Posterior vena cava (tissue), 2 donors: ENCODE results near the gene SLC27A4. TPM values are rescaled to one million over a fixed set of nuclear protein-coding genes. Genes with fewer than 3 reads are reported as not detected.
"Not testable (repeated sequence)": the region's sequence is repeated elsewhere in the genome, so short reads cannot be mapped to it uniquely, and the experiment has no call there.

ENCODE experiments used
- DNase-seq: peaks from one replicate; pipeline ENCODE4 v3.0.0-alpha.2; 2020; ENCODE audit warnings: low spot score
- intact Hi-C, 2 donors: fragments of 100-400 bp; cut with DNase I; formaldehyde crosslinking; loops; one replicate each; pipeline versions ENCODE4 v1.14.1 to v1.14.2; 2022 to 2023
- total RNA-seq, 2 donors: library from RNA; stranded (reverse); fragmentation: NEBNext Ultra II Directional; extraction: Animal tissue kit (Norgen Biotek cat#: 25700); gene quantifications; one replicate each; pipeline ENCODE4 v1.2.1, GENCODE V29; 2021
- donor health status: DM: yes; HTN: yes; CAD: no.
- donor health status: DM: yes; HTN: yes; CAD: no.

Gene SLC27A4
- total RNA-seq, 2 donors from 2014 or later = 15.9 to 22.3 TPM

DNA sequence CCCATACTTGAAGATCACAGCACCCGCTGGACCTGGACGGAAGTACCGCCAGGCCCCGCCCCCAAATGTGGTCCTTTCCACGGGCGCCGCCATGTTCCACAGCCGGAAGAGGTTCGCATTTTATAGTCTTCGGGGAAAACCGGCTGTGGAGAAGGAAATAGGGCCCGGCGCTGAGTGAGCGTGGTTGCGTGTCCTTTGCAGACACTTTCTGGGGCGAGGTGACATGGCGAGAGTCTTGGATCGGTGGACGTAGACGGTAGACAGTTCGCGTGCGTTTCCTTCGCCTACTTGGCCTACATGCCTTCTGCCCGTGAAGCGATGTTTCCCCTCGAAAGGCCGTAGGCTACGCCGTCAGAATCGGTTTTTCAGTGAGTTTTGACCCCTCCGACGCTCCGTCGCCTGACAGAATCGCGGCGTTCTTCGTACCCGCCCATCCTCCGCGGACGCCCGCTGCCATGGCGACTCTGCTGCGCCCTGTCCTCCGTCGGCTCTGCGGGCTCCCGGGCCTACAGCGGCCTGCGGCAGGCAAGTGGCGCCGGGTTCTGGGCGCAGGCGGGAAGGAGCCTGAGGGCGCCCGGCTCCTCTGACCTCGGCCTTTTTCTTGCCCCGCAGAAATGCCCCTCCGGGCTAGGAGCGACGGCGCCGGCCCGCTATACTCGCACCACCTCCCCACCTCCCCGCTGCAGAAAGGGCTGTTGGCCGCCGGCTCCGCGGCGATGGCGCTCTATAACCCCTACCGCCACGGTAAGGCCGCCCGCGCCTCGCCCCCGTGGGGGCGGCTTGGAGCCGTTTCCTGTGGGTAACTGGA lies 17.7 kb upstream of the SLC27A4 start, which contains the start of the genes COQ4 and TRUB2:
Gene COQ4 (plus strand): TSS at position 436 of the 808 bp plus-strand sequence. CDS start 20 bp downstream, at position 456.
Gene TRUB2 (minus strand): TSS at position 44 of the 808 bp plus-strand sequence. CDS start 39 bp downstream, at position 5.
- intact Hi-C loops = no loop called here
- DNase-seq = peak; percentile 97

DNA sequence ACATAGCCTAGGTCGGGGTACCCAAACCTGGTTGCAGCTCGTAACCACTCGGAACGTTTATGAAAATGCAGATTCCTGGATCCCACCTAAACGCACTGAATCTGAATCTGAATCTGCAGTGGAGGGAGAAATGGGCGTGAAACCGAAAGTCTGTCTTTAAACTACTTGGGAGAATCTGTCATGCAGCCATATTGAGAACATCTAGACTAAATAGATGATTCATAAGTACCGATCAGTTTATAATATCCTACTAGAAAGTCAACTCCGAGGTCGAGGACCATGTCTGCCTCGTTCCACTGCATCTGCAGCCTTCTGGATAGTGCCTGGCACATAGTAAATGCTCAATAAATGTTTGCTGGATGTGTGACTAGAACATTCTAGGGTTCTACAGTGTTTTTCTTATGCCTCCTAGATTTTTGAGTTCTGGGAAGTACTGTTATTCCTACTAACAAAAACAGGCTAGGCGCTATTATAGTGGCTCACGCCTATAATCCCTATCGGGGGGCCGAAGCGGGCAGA lies 17.1 kb upstream of the SLC27A4 start:
- intact Hi-C loops = no loop called here
- DNase-seq = no peak

DNA sequence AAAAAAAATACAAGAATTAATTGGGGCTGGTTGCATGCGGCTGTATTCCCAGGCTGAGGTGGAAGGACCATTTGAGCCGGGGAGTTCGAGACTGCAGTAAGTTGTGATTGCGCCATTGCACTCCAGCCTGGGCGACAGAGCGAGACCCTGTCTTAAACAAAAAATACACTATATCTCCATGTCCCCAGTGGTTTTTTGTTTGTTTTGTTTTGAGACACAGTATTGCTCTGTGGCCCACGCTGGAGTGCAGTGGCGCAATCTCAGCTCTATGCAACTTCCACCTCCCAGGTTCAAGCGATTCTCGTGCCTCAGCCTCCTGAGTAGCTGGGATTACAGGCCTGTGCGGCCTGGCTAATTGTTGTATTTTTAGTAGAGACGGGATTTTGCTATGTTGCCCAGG lies 16.5 kb upstream of the SLC27A4 start:
- intact Hi-C loops = no loop called here

DNA sequence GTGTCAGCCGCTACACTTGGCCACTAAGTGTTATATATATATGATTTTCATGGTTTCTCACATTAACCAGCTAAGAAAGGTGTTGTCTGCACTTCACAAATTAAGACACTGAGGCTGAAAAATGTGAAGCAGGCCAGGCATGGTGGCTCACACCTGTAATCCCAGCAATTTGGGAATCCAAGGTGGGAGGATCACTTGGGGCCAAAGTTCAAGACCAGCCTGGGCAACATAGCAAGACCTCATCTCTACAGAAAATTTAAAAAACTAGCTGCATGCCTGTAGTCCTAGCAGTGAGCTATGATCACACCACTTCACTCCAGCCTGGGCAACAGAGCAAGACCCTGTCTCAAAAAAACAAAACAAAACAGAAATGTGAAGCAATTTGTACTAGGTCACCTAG lies 15.9 kb upstream of the SLC27A4 start:
- intact Hi-C loops = no loop called here
- no peak for DNase-seq

More for the DNA sequence above, 16.5 kb upstream of the SLC27A4 start:
- DNase-seq = no peak

DNA sequence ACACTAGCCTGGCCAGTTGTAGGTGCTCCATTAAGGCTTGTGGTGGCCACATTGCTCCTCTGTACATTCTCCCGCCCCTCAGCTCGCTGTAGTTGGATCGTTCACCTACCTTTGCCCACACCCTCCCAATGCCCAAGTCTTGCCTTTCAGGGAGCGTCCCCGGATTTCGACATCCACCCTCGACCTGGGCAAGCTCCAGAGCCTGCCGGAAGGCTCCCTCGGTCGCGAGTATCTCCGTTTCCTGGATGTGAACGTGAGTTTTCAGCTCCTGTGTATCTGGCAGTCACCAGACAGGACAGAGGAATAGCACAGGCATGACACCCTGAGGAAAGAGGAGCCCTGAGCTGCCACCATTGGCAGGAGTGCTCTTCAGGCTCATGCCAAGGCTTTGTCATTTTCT lies 14.7 kb upstream of the SLC27A4 start:
- intact Hi-C loops = no loop called here
- no peak for DNase-seq

DNA sequence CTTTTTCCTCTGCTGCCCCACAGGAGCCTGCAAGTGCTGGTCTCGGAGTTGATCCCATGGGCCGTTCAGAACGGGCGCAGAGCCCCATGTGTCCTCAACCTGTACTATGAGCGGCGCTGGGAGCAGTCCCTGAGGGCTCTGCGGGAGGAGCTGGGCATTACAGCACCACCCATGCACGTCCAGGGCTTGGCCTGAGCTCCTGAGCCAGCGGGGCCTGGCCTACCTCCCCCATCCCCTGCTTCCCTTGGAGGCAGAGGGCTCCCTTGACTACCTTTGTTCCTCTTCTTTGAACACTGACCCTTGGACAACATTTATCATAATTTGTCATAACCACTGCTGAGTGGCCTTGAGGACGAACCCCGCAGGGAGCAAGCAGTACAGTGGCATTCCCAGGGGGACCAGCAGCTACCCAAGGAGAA lies 6.9 kb upstream of the SLC27A4 start:
- intact Hi-C loops = no loop called here
- no peak for DNase-seq

DNA sequence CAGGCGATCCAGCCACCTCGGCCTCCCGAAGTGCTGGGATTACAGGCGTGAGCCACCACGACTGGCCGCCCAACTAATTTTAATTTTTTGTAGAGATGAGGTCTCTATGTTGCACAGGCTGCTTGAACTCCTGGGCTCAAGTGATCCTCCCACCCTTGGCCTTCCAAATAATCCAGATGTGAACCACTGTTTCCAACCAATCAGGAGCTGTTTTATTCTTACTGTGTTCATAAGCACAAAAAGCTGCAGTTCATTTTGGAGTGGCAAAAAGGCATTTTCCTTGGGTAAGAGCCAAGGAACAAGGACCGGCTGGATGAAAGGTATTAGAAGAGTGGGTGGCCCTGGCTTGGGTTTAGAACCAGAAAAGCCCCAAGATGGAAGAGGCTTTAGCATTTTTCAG lies 5.2 kb upstream of the SLC27A4 start:
- intact Hi-C loops = no loop called here
- DNase-seq = no peak

DNA sequence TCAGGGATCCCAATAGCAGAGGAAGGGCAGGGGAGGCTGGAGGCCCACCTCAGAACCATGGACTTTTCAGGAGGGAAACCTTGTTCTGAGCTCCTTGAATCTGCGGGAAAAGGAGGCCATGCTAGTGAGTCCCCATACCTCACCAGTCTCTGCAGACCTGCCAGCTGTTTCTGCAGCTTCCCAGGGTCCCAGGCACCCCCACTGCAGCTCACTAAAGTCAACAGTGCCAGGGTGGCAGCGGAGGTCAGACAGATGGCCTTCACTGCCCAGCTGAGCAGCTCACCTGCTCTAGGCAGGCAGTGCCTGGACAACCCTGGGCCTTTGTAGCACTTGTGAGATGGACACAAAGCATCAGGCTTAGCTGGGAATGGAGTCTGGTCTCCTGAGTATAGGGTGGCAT lies 4.4 kb upstream of the SLC27A4 start:
- intact Hi-C loops = no loop called here

DNA sequence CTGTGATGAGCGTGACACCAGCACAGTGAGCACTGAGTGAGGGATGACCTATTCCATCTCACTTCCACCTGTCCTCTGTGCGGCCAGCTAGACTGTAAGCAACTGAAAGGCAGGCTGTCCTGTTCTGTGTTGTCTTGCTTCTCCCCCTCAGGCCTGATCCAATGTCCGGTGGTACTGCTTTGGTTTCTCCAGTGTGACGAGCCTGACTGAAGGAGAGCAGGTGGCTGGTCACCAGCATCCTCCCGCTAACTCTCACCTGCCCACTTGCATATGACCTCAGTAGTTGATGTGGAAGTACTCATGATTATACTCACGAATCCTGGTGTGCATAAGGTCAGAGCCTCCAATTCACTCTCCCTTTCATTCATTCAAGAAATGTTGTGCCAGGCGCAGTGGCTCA lies 2.4 kb upstream of the SLC27A4 start:
- intact Hi-C loops = loop anchor here in 1 of 2 donors (1.0 kb wide), 1 partner anchor 31 kb away; no protein-coding TSS in a partner anchor
- no peak for DNase-seq

More for the DNA sequence above, 4.4 kb upstream of the SLC27A4 start:
- no peak for DNase-seq

DNA sequence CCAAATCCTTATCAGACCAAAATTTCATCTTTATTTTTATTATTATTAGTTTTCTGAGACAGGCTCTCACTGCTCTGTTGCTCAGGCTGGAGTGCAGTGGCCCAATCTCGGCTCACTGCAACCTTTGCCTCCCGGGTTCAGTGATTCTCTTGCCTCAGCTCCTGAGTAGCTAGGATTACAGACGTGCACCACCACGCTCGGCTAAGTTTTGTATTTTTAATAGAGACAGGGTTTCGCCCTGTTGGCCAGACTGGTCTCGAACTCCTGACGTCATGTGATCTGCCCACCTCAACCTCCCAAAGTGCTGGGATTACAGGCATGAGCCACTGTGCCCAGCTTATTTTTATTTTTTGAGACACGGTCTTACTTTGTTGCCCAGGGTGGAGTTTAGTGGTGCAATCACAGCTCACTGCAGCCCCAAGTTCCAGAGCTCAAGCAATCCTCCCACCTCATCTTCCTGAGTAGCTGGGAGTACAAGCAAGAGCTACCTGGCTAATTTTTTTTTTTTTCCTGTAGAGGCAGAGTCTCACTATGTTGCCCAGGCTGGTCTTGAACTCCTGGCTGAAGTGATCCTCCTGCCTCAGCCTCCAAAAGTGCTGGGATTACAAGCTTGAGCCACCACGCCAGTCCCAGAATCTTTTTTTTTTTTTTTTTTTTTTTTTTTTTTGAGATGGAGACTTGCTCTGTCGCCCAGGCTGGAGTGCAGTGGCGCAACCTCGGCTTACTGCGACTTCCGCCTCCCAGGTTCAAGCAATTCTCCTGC lies 1.3 kb upstream of the SLC27A4 start:
- not testable (repeated sequence) for DNase-seq
- intact Hi-C loops = loop anchor here in 1 of 2 donors (1.0 kb wide), 1 partner anchor 30 kb away; no protein-coding TSS in a partner anchor

DNA sequence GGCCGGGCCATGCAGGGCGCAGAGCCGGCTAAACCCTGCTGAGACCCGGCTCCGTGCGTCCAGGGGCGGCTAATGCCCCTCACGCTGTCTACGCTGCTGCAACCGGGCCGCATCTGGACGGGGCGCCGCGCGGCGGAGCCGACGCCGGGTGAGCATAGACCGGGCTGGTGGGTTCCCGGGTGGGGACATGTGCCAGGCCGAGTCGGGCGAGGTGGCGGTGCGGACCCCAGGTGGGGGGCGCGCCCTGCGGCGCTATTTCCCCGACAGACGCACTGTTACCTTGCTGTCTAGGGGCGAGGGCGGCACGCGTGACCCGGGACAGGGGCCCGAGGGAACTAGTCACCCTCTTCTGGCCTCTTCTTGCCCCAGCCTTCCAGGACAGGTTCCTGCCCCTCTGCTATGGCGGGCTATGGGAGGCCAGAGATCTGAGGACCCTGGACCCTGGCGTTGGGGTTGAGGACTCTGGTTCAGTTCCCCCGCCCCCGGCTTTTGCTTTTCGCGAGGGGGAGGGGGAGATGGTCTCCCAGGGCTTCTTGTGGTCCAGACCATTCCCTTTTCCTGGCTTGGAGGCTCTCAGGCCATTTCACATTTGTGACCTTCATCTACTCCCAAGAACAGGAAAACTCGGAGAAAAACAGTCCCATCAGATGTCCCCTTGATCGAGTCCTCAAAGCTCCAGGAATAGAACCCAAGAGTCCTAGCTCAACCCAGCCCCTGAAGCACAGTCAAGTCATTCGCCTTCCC lies 536 bp downstream of the SLC27A4 start:
- DNase-seq = peak; percentile 86
- intact Hi-C loops = no loop called here

DNA sequence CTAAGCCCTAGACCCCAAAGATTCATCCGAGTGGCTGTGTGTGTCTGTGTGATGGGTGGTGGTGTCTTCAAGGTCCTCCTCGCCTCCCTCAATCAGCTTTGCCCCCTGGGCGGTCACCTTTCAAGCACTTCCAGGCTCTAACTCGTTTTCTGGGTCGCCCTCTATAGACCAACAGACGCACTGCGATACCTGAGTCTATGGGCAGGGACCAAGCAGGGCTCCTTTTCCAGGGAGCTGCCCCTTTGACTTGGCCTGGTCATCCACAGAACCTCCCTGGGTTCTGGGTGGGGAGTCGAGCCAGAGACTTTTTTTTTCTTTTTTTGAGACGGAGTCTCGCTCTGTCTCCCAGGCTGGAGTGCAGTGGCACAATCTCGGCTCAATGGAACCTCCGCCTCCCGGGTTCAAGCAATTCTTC lies 1.1 kb downstream of the SLC27A4 start:
- intact Hi-C loops = no loop called here
- DNase-seq = no peak

DNA sequence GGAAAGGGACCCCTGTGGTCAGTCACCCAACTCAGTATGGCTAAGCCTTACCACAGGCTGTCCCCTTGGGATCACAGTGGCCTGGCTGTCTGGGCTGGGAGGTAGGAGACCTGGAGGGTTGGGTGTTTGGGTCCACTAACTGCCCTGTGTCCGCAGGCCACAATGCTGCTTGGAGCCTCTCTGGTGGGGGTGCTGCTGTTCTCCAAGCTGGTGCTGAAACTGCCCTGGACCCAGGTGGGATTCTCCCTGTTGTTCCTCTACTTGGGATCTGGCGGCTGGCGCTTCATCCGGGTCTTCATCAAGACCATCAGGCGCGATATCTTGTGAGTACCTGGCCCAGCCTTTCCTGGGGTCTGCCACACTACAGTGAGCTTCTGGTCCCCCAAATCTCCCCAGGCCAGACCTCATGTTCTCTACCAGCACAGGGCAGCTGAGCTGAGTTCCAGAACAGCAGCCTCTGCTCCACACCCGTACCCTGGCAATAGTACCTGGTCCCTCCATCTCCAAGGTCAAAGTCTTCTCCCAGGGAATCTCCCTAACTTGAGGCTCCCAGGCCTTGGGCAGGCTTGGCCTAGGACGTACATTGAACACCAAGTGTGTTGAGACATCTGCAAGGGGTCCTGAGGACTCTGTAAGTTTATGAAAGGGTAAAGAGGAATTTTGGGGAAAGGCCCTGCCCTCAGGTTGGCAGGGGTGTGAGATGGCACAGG lies 2.8 kb downstream of the SLC27A4 start:
- no peak for DNase-seq
- intact Hi-C loops = no loop called here

DNA sequence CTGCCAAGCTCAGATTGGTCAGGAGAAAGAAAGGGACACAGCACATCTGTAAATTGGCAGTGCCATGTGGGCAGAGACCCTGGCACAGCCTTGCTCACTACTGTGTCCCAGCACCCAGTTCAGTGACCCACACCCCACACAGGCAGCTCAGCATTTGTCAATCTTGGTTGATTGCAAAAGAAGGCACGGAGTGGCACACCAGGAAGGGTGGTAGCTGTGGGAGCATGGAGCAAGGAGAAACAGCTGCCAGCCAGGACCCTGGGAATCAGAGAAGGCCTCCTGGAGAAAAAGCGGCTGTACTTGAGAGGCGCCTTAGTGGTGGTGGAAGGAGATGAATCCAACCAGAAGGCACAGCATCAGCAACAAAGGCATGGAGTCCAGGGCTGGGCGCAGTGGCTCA lies 3.5 kb downstream of the SLC27A4 start:
- intact Hi-C loops = no loop called here
- DNase-seq = no peak

DNA sequence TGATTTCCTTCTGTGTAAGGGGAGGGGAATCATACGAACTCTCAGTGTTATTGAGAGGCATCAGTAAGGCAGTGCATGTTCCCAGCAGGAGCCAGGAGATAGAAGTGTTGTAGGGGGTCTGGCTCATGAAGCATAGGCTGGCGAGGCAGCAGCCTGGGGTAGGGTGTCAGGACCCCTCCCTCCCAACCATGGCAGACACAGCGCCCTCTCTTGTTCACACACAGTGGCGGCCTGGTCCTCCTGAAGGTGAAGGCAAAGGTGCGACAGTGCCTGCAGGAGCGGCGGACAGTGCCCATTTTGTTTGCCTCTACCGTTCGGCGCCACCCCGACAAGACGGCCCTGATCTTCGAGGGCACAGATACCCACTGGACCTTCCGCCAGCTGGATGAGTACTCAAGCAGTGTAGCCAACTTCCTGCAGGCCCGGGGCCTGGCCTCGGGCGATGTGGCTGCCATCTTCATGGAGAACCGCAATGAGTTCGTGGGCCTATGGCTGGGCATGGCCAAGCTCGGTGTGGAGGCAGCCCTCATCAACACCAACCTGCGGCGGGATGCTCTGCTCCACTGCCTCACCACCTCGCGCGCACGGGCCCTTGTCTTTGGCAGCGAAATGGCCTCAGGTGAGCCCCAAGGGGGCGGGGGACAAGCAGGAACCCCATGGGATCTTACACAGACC lies 4.7 kb downstream of the SLC27A4 start:
- no peak for DNase-seq
- intact Hi-C loops = no loop called here

DNA sequence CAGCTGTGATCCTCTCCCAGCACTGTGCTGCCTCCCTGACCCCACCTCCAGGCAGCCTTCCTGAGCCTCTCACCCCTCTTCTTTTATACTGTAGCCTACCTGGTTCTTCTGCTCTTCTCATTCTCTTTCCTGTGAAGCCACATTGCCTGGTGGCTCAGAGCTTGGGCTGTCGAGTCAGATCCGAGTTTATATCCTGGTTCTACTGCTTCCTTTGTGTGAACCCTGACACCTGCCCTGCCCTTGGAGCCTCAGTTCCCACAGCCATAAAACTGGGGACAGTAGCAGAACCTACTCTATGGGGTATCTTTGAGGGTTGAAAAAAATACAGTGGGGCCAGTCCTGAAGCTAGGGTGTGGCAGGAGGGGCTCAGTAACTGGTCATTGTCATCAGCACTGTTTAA lies 8.8 kb downstream of the SLC27A4 start:
- intact Hi-C loops = no loop called here
- no peak for DNase-seq

DNA sequence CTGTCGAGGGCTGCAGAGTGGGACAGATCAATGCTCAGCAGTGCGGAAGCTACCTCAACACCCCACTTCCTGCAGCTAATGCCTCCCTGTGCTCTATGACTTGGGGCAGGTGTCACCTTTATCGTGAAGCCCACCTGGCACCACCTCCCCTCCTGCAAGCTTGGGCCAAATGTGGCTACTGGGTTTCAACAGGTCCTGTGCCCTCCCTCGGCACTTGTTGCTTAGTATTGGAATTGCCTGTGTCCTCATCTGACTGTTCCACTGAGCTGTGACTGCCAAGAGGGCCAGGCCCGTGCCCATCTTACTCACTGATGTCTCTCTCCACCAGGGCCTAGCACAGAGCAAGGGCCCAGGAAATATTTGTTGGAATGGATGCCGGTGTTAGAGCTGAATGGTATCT lies 9.4 kb downstream of the SLC27A4 start:
- DNase-seq = no peak
- intact Hi-C loops = loop anchor here in 1 of 2 donors (2.0 kb wide), 1 partner anchor 37 kb away; no protein-coding TSS in a partner anchor

DNA sequence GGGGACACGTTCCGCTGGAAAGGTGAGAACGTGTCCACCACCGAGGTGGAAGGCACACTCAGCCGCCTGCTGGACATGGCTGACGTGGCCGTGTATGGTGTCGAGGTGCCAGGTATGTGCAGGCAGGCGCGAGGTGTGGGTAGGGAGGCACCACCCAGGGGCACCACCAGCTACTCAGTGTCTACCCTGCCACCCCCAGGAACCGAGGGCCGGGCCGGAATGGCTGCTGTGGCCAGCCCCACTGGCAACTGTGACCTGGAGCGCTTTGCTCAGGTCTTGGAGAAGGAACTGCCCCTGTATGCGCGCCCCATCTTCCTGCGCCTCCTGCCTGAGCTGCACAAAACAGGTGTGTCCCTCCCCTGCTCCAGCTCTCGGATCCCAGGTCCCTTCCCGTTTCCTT lies 15.1 kb downstream of the SLC27A4 start:
- no peak for DNase-seq
- intact Hi-C loops = no loop called here
